Activated T-cell treated with anti-CD3 and anti-CD28 coated beads for 24 hours (primary cell): ENCODE measurements around the gene CDC42.

ENCODE experiments used
- DNase-seq: peaks from one replicate; pipeline ENCODE4 v3.0.0-alpha.2; 2020; ENCODE audit warnings: low read depth

The CDC42 gene

GRCh38 chr1:22075718-22076117 is 23.2 kb downstream of the CDC42 start:
- no peak for DNase-seq

GRCh38 chr1:22076346-22076745 is 23.8 kb downstream of the CDC42 start:
- DNase-seq, result no peak

GRCh38 chr1:22077728-22078127 is 25.2 kb downstream of the CDC42 start:
- DNase-seq, result no peak

GRCh38 chr1:22078133-22078532 is 25.6 kb downstream of the CDC42 start:
- DNase-seq, result no peak

GRCh38 chr1:22080191-22080590 is 27.7 kb downstream of the CDC42 start:
- DNase-seq, result no peak

- DNase-seq, result no peak
Observed at GRCh38 chr1:22088331-22088730, 35.8 kb downstream of the CDC42 start.

- DNase-seq, result no peak
Observed at GRCh38 chr1:22089134-22089571, 36.6 kb downstream of the CDC42 start.

- DNase-seq, result no peak
Observed at GRCh38 chr1:22089787-22090186, 37.3 kb downstream of the CDC42 start.

GRCh38 chr1:22090867-22091266 is 38.4 kb downstream of the CDC42 start:
- DNase-seq, result no peak

- peak; percentile 32 for DNase-seq
Observed at GRCh38 chr1:22092026-22092768, 39.7 kb downstream of the CDC42 start.

- no peak for DNase-seq
Observed at GRCh38 chr1:22093513-22093912, 41.0 kb downstream of the CDC42 start.

GRCh38 chr1:22096036-22096435 is 43.5 kb downstream of the CDC42 start:
- no peak for DNase-seq

- DNase-seq, result no peak
Observed at GRCh38 chr1:22096463-22096862, 44.0 kb downstream of the CDC42 start.

- no peak for DNase-seq
Observed at GRCh38 chr1:22098752-22099151, 46.2 kb downstream of the CDC42 start.

GRCh38 chr1:22100168-22100567 is 47.7 kb downstream of the CDC42 start:
- DNase-seq, result no peak

GRCh38 chr1:22101199-22101598 is 48.7 kb downstream of the CDC42 start:
- no peak for DNase-seq

GRCh38 chr1:22101995-22102394 is 49.5 kb downstream of the CDC42 start:
- DNase-seq, result no peak

- DNase-seq, result no peak
Observed at GRCh38 chr1:22102746-22103145, 50.2 kb downstream of the CDC42 start.

GRCh38 chr1:22104094-22104493 is 51.6 kb downstream of the CDC42 start:
- DNase-seq, result peak; percentile 8

- DNase-seq, result peak; percentile 20
Observed at GRCh38 chr1:22104865-22105437, 52.4 kb downstream of the CDC42 start.

- peak; percentile 9 for DNase-seq
Observed at GRCh38 chr1:22105611-22106207, 53.2 kb downstream of the CDC42 start.

GRCh38 chr1:22107126-22107525 is 54.6 kb downstream of the CDC42 start:
- no peak for DNase-seq

GRCh38 chr1:22108339-22109105 is 56.0 kb downstream of the CDC42 start:
- DNase-seq, result no peak
